ENCODE results near the gene CCDC50. TPM values are rescaled to one million over a fixed set of nuclear protein-coding genes. Genes with fewer than 3 reads are reported as not detected.

Gene CCDC50, protein sequence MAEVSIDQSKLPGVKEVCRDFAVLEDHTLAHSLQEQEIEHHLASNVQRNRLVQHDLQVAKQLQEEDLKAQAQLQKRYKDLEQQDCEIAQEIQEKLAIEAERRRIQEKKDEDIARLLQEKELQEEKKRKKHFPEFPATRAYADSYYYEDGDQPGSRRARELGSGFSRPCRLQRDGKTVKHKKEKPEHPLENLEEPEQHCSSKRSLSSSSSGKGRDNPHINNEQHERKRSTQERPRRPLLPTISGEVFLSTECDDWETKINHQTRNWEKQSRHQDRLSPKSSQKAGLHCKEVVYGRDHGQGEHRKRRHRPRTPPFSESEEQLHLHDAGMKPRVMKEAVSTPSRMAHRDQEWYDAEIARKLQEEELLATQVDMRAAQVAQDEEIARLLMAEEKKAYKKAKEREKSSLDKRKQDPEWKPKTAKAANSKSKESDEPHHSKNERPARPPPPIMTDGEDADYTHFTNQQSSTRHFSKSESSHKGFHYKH
- total RNA-seq: 104 TPM

DNA sequence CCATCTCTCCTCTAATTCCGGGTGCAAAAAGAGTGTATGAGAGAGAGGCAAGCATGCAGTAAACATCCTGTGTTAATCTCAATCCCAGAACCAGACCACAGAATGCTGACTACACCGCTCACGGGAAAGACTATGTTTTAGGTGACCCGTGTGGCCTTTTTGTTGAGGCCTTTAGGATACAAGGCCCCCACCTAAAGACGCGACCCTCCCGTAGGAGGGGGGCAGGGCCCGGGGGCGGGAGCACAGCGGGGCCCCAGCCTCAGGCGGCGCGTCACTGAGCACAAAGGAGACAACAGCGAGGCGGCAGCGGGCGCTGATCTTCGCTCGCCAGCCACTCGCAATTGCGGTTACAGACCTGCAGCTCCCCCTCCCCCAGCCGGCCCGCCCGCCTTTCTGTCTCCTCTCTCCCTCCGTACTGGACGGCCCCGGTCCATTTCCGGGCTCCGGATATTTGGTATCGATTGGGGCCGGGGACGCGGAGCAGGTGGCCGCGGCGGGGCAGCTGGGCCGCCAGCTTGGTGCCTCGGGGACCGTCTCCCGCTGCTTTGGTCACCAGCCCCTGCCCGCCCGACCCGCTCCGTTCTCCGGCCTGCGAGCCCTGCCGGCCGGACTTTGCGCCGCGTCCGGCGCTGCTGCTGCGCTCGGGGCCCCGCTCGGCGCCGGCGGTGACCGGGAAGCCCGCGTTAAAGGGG is at the start of gene CCDC50:
TSS of gene CCDC50 (plus strand) at position 433 of the 692 bp plus-strand sequence. CDS start 281 bp downstream, outside the sequence.
- DNase-seq (ENCODE audit: low spot score): peak; percentile 87

DNA sequence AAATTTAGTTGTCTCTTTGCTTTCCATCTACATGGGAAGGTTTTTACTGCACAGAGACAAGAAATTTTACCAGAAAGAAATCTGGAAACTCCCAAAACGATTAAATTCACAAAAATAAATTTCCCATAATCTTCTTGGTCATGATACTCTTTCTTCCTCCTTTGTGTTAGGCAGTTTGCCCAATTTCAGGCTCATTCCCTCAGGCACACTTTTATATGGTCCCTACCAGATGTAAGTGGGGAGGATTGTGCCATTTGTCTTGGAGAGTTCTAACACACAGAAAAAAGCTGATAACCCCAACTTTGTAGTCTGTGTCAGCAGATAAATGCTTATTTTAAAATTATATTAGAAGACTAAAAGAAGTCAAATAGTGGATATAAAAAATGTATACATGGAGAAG is 49.1 kb upstream of the CCDC50 start:
- DNase-seq (ENCODE audit: low spot score): no peak

DNA sequence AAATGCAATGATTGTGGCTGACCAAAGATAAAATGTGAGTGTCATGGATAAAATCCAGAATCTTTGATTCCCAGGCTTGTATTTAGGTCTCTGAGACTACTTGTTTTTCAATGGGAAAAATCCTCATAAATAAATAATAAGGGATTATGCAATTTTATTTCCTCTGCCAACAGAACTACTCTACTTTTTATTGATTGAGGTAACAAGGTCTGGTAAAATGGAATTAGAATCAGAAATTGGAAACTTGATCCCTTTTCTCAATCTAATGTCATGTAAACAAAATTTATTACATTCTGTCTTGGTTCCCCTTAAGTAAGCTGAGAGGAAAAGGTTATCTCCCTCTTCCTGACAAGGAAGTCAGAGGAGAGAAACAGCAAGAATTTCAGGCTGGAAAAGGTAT is 48.3 kb upstream of the CCDC50 start:
- no peak for DNase-seq (ENCODE audit: low spot score)

DNA sequence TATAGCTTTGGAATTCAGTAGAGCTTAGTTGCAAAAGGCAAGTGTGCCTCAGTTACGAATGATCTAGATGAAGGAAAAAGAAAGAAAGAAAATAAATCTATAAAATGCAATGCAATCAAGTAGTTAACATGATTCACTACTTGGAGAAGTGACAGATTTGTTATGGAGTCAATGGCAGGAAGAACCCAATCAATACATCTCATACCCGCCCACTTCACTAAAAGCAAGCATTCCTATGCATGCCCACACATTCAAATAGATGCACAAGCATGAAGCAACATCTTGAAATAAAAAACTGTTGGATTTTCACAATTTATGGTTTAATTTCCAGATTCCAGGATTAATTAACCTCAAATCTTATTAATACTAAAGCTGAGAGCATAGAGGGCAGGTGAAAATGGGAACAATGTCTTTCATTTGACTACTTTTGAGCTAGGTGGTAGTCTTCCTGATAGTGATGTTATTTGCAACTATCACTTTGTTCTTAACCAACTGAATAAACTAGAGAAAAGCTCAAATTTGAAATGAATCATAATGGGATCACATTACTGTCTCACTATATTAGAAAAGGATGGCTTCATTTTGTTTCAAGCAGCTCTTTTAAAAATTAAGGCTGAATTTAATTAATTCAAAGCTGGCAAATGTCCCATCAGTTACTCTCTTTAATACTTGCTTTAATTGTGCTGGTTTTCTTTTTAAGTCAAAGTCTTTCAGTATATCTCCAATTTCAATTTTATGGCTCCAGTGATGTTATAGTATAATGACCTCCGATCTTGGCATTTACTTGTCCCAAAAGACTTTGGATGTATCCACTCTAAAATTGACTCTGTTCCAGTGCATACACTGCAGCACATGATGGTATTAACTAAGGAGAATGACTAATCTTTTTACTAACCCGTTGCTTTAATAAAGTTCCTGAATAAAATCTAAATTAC is 46.7 kb upstream of the CCDC50 start:
- no peak for DNase-seq (ENCODE audit: low spot score)

DNA sequence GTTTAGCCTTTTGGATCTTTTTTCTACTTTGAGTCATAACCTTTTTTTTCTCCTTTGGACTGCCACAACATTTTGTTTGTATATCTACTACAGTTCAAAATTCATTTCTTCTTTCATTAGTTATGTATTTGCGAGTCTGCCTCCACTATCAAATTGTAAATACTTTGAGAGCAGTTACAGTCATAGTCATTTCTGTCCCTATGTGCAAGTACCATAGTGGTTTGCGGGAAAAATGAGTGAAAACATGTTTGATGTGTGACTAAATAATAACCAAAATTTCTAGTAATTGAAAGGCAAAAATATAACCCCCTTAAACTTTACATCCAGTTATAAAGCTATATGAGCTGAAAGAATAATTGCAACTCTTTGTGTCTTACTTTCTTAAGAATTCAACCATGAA is 45.8 kb upstream of the CCDC50 start:
- no peak for DNase-seq (ENCODE audit: low spot score)

DNA sequence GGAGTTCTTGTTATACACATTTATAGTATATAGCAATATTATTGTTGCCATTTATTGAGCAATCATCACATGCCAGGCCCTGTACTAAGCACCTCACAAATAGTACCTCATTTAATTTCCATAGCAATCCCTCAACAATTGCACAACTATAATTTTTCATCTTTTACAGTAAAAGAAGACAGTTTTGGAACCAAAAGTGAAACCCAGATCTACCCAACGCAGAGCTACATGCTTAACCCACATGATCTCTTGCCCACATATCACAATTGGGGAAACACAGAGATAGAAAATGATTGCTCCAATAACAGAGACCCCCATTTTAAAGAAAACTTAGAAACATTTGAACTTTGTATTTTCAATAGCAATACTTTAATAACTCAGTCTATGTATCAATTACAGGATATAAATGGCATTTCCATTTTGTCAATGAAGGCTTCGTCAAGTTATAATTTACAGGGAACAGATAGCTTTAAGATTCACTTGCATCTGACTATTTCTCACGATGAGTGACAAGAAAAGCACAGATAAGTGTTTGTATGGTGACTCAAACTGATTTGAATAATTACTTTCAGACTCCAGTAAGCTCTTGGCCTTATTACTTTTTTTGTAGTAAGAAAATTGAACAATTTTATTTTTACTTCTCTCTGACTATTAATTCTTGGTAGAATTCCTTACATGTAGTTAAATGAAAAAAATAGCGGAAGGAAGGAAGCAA is 38.7 kb upstream of the CCDC50 start:
- no peak for DNase-seq (ENCODE audit: low spot score)

DNA sequence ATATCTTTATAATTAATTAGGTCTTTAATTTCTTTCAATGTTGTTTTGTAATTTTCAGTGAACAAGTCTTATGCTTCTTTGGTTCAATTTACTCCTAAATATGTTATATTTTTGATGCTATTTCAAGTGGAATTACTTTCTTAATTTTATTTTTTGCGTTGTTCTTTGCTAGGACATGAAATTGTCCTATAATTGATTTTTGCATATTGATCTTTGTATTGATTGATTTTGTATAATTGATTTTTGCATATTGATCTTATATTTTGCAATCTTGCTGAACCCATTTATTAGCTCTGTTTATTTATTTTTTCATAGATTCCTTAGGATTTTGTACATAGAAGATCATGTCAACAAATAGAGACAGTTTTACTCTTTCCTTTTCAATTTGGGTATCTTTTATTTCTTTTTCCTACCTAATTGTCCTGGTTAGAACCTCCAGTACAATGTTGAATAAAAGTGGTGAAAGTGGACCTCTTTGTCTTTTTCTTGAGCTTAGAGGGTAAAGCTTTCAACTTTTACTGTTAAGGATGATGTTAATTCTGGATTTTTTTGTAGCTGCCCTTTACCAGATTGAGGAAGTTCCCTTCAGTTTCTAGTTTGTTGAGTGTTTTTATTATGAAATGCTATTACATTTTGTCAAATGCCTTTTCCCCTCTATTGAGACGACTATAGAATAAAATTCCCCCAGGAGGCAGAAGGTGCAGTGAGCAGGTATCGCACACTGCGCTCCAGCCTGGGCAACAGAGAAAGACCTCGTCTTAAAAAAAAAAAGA is 36.8 kb upstream of the CCDC50 start:
- no peak for DNase-seq (ENCODE audit: low spot score)

DNA sequence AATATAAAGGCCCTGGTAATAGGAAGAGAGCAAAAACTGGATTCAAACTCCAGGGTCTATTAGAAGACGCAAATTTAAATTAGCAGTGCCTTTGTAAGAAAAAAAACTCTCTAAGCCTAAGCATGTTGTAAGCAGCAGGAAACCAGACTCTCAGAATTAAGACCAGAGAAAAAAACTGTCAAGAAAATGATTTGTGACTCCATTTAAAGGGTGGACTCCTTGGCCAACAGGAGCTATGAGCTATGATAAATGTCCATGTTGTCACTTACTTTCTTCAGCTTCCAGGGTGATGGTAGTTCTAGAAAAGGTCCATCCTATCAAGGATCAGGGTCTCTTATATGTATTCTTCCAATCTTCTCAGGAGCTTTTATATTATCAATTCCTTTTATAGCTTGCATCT is 34.9 kb upstream of the CCDC50 start:
- no peak for DNase-seq (ENCODE audit: low spot score)

DNA sequence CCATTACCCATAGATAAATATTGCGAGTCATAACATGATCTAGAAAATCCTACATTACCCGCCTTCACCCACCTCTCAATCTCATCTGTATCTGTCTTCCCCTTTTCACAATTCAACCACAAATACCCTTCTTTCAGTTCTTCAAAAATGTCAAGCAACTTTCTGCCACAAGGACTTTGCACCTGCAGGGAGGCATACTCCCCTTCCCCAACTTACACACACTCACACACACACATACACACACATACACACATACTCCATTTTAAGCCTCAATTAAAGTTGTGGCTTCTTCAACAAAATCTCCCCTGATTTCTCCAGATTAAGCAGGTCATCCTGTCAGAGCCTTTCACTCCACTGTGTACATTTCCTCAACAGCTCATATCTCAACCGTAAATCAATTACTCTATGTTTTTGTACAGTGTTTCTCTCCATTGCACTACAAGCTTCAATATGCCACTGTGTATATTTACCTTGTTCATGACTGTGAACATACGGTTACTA is 33.1 kb upstream of the CCDC50 start:
- DNase-seq (ENCODE audit: low spot score): no peak

DNA sequence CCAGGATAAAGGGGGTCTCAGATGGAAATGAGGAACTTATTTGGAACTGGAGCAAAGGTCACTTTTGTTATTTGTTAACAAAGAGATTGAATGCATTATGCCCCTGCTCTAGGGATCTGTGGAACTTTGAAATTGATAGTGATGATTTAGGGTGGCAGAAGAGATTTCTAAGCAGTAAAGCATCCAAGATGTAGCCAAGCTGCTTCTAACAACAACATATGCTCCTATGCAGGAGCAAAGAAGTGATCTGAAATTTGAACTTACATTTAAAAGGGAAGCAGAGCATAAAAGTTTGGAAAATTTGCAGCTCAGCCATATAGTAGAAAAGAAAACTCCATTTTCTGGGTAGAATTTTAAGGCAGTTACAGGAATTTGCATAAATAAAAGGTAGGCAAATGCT is 30.3 kb upstream of the CCDC50 start:
- DNase-seq (ENCODE audit: low spot score): no peak

DNA sequence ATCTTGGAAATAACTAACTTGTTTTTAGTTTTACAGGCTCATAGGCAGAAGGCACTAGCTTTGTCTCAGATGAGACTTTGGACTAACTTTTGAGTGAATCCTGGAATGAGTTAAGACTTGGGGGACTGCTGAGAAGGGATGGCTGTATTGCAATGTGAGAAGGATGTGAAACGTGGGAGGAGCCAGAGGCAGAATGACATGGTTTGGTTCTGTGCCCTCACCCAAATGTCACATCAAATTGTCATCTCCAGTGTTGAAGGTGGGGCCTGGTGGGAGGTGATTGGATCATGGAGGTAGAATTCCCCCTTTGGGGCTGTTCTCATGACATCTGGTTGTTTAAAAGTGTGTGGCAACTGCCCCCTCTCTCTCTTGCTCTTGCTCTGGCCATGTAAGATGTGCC is 28.8 kb upstream of the CCDC50 start:
- no peak for DNase-seq (ENCODE audit: low spot score)

DNA sequence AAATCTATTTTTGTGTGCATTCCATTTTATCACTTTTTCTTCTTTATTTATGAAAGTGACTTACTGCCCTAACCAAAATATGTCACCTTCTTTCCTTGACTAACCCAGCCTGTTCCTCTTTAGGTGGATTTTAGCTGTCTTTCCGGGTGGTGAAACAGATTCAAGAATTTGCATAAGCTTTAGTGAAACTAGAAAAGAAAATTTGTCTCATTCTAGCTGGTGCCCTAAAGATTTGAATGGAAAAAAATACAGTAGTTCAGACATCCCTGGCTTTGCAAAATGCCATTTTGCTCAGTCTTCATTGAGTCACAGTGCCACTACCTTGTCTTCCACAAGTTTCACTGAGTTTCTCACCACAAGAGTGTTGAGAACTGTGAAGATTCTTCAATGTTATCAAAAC is 28.2 kb upstream of the CCDC50 start:
- no peak for DNase-seq (ENCODE audit: low spot score)

DNA sequence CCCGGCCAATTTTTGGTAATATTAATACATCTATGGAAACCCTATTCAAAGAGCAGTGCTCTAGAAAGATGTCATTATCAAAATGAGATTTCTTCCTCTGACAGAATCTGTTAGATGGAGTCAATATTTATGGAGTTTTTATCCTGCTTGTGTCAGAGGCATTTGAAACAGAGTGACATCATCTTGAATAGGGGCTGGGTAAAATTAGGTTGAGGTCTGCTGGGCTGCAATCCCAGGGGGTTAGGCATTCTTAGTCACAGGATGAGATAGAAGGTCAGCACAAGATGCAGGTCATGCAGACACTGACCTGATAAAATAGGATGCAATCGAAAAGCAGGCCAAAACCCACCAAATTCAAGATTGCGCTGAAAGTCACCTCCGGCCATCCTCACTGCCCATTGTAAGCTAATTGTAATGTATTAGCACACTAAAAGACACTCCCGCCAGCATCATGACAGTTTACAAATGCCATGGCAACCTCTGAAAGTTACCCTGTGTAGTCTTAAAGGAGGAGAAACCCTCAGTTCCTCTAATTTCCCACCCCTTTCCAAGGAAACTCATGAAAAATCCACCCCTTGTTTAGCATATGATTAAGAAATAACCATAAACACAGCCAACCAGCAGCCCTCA is 27.3 kb upstream of the CCDC50 start:
- DNase-seq (ENCODE audit: low spot score): no peak

DNA sequence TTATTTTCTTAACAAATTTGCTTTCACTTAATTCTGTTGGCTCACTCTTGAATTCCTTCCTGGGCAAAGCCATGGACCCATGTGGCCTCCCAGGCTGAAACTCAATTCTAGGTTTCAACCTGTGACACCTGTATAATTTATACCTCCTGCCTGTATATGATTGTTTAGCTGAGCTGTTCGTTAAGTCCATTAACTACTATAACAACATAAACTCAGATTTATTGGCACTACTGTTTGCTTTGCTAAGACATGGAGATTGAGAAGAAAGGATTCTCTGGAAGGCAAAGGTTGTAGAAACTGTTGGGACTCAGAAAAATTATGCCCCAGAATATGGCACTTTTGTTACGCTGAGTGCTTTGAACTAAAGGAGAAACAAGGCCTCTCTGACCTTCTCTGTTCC is 26.7 kb upstream of the CCDC50 start:
- no peak for DNase-seq (ENCODE audit: low spot score)

DNA sequence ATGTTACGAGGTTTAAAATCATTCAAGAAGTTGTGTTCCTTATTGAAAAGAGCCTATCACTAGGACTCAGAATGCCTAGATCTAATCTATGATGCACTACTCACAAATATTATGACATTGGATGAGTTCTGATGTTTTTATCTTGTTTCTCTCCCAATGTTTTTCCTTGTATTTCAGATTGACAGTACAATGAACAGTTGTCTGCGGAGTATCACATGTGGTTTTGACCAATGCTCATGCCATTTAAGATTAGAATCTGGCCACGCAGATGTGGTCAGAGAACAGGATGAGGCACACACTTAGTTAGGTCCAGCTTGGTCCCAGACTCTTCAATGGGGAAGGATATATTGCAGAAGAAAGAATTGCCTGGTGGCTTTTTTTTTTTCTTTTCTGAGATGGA is 25.6 kb upstream of the CCDC50 start:
- no peak for DNase-seq (ENCODE audit: low spot score)

DNA sequence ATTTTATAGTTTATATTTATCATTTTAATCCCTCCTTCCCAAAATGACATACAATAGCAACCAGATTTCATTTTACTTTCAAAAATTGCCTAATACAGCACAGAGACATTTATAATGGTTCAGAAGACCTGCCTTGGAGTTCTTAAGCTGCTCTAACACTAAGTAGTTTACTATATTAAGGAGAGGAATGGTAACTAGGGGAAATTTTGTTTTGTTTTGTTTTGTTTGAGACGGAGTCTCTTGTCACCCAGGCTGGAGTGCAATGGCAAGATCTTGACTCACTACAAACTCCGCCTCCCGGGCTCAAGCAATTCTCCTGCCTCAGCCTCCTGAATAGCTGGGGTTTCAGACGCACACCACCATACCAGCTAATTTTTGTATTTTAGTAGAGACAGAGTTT is 22.8 kb upstream of the CCDC50 start:
- no peak for DNase-seq (ENCODE audit: low spot score)

DNA sequence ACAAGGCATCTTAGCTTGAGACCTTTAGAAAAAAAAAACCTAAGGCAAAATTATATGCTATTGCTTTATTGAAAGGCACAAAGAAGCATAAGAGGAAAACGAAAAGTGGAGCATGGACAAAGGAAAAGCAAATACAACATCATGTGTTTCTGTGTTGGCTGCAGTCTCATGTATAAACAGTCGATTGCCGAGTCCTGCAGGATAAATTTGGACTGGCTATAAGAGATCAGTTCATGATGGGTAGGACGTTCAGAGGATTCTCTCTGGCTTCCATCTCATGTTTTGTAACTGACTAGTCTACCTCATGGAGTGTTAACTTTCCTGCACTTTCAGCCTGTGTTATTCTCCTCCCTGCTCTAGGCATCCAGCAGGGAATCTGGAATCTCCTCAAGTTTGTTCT is 21.9 kb upstream of the CCDC50 start:
- no peak for DNase-seq (ENCODE audit: low spot score)

DNA sequence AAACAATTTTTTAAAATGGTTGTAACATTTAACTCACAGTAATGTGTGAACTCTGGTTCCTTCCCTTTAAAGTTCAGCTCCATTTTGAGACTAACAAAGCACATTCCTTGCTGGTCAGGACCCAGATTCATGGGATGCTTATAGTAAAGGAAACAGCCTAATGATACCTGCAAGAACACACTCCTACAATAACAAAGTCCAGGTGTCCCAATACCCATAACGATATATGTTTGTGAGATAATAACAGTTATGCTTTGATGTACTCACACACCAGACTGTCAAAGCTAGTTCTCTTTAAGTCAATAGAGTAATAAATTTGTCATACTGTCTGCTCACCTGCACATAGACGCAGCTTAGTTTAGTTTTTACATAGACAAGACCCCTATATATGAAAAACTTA is 15.9 kb upstream of the CCDC50 start:
- DNase-seq (ENCODE audit: low spot score): no peak

DNA sequence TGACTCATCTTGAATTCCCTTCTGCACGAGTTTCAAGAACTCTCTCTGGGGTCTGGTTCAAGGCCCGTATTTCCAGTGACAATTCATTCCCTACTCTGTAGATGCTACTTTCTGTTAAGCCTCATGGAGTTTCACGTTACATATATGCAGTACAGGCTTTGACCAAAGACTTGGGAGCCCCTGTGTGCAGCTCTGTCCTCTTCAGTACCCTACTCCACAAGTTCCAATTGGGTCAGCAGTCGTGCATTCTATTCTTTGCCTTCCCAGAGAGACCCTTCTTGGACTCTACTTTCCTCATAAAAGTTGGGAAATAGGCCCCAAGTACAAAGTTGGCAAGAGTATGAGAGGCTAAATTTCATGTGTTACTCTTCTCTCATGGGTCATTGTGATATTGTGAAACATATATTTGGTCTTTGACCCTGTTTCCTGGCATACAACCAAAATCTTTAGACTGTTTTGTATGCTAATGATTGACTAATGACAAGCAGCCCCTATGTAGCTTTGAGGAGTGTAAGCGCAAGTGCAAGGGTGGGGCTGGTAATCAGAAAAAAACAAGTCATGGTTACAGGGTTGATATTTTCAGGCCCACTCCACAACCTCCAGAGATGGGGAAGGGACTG is 15.0 kb upstream of the CCDC50 start:
- DNase-seq (ENCODE audit: low spot score): no peak
